DMS79 treated with DMSO at 0.1 percent for 48 hours (cell line): ENCODE results near the gene SHROOM2.
"Not testable (repeated sequence)": the region's sequence is repeated elsewhere in the genome, so short reads cannot be mapped to it uniquely, and the experiment has no call there.

Experiments
- DNase-seq: peaks from one replicate; lab custom pipeline; 2025; lab: John Stamatoyannopoulos, UW

Gene SHROOM2

GRCh38 chrX:9829308-9830267, 43.4 kb downstream of the SHROOM2 start:
- no peak for DNase-seq

GRCh38 chrX:9832811-9833210, 46.6 kb downstream of the SHROOM2 start:
- DNase-seq: peak; percentile 7

GRCh38 chrX:9835585-9836210, 49.5 kb downstream of the SHROOM2 start:
- no peak for DNase-seq

GRCh38 chrX:9842541-9842940, 56.3 kb downstream of the SHROOM2 start:
- no peak for DNase-seq

GRCh38 chrX:9844936-9845577, 58.8 kb downstream of the SHROOM2 start:
- no peak for DNase-seq

- DNase-seq: no peak
Observed at GRCh38 chrX:9845578-9845952, 59.3 kb downstream of the SHROOM2 start.

- no peak for DNase-seq
Observed at GRCh38 chrX:9846631-9847030, 60.4 kb downstream of the SHROOM2 start.

GRCh38 chrX:9847071-9847470, 60.8 kb downstream of the SHROOM2 start:
- DNase-seq: no peak

GRCh38 chrX:9848718-9849479, 62.7 kb downstream of the SHROOM2 start:
- DNase-seq: no peak

- DNase-seq: no peak
Observed at GRCh38 chrX:9851890-9852289, 65.7 kb downstream of the SHROOM2 start.

- DNase-seq: no peak
Observed at GRCh38 chrX:9853307-9853706, 67.1 kb downstream of the SHROOM2 start.

- DNase-seq: no peak
Observed at GRCh38 chrX:9855561-9856283, 69.5 kb downstream of the SHROOM2 start.

GRCh38 chrX:9856588-9856987, 70.4 kb downstream of the SHROOM2 start:
- no peak for DNase-seq

GRCh38 chrX:9857575-9858474, 71.6 kb downstream of the SHROOM2 start:
- DNase-seq: no peak

GRCh38 chrX:9858684-9859083, 72.5 kb downstream of the SHROOM2 start:
- DNase-seq: not testable (repeated sequence)

GRCh38 chrX:9859711-9860555, 73.7 kb downstream of the SHROOM2 start:
- DNase-seq: no peak

- DNase-seq: no peak
Observed at GRCh38 chrX:9860826-9861225, 74.6 kb downstream of the SHROOM2 start.

- DNase-seq: no peak
Observed at GRCh38 chrX:9861711-9862110, 75.5 kb downstream of the SHROOM2 start.

GRCh38 chrX:9862525-9862924, 76.3 kb downstream of the SHROOM2 start:
- no peak for DNase-seq
